K562 (cell line): ENCODE measurements around the gene SYNGR3. TPM values are rescaled to one million over a fixed set of nuclear protein-coding genes. Genes with fewer than 3 reads are reported as not detected.
A peak's percentile ranks its signal among the peaks of the same experiment; 100 is the strongest.

ENCODE experiments used
- ARID1B ChIP-seq: fragments of 450-650 bp; IDR thresholded peaks from 2 replicates; pipeline ENCODE4 v1.6.1; 2016; ENCODE audit warnings: antibody characterized with exemption, mild to moderate bottlenecking, inconsistent platforms
- ARNT ChIP-seq, 2 experiments: fragments of 450-650 bp; IDR thresholded peaks; 2 replicates each; pipeline ENCODE4 v1.6.1; 2016; ENCODE audit warnings: mild to moderate bottlenecking in 1 of 2
- E4F1 ChIP-seq: fragments of 250-450 bp; sonication (Bioruptor Pico); IDR thresholded peaks from 2 replicates; pipeline ENCODE4 v1.5.0; 2021; ENCODE audit warnings: mild to moderate bottlenecking, borderline replicate concordance
- ESRRA ChIP-seq: fragments of 450-650 bp; IDR thresholded peaks from 2 replicates; pipeline ENCODE4 v1.6.1; 2014; ENCODE audit warnings: low read depth, mild to moderate bottlenecking, moderate library complexity, borderline replicate concordance
- FOS ChIP-seq: IDR thresholded peaks from 3 replicates; pipeline ENCODE4 v1.6.1; 2011; ENCODE audit not compliant: insufficient read length; ENCODE audit errors: extremely low read depth
- GATA2 ChIP-seq: sonication (generic); formaldehyde crosslinking; IDR thresholded peaks from 2 replicates; pipeline ENCODE4 v1.4.0; 2020; ENCODE audit warnings: mild to moderate bottlenecking, missing genetic modification reagents
- GMEB1 ChIP-seq: fragments of 250-450 bp; sonication (Bioruptor Pico); IDR thresholded peaks from 2 replicates; pipeline ENCODE4 v1.4.0; 2020; ENCODE audit warnings: mild to moderate bottlenecking
- HCFC1 ChIP-seq: IDR thresholded peaks from 2 replicates; pipeline ENCODE4 v1.6.1; 2012; ENCODE audit warnings: low read depth, low read length, improper control_type of control experiment
- KLF6 ChIP-seq: fragments of 250-450 bp; sonication (Bioruptor Pico); IDR thresholded peaks from 2 replicates; pipeline ENCODE4 v1.4.0; 2020; ENCODE audit warnings: mild to moderate bottlenecking, moderate library complexity, borderline replicate concordance
- MED1 ChIP-seq: sonication (generic); formaldehyde crosslinking; IDR thresholded peaks from 2 replicates; pipeline ENCODE4 v1.8.1; 2023; ENCODE audit warnings: missing genetic modification reagents, borderline replicate concordance
- NCOA2 ChIP-seq, 2 experiments: fragments of 450-650 bp; IDR thresholded peaks; 2 replicates each; pipeline ENCODE4 v1.6.1; 2018; ENCODE audit warnings: mild to moderate bottlenecking in 2 of 2, moderate library complexity in 1 of 2; ENCODE audit not compliant: partially characterized antibody in 2 of 2
- RFX5 ChIP-seq: IDR thresholded peaks from 2 replicates; pipeline ENCODE4 v1.6.1; 2011; ENCODE audit warnings: low read depth, mild to moderate bottlenecking, improper control_type of control experiment, low read length
- RFX7 ChIP-seq: fragments of 250-450 bp; sonication (Bioruptor Pico); IDR thresholded peaks from 2 replicates; pipeline ENCODE4 v1.5.1; 2021; ENCODE audit warnings: mild to moderate bottlenecking
- SMARCE1 ChIP-seq: fragments of 450-650 bp; IDR thresholded peaks from 2 replicates; pipeline ENCODE4 v1.7.1; 2016; ENCODE audit warnings: mild to moderate bottlenecking
- TCF3 ChIP-seq: sonication (generic); formaldehyde crosslinking; IDR thresholded peaks from 2 replicates; pipeline ENCODE4 v1.4.0; 2020; ENCODE audit warnings: mild to moderate bottlenecking, missing genetic modification reagents
- polyA plus RNA-seq, 8 experiments: library from polyadenylated mRNA; depleted of rRNA in 4 of 8; stranded (reverse) in 5 of 8; unstranded in 3 of 8; fragments of >200 nt; fragmentation: Nextera tagmentation in 2 of 8; fragmentation: Illumina TruSeq in 1 of 8; extraction: Ambion mirVana in 2 of 8; extraction: Trizol in 1 of 8; gene quantifications; 2 replicates each; pipeline versions ENCODE4 v1.2.1 to v1.2.3, GENCODE V29; 2011 to 2014; ENCODE audit warnings: inconsistent platforms in 1 of 8, missing spikeins in 1 of 8
- total RNA-seq, 7 experiments: library from RNA; depleted of rRNA in 6 of 7; stranded (reverse); fragments of >200 nt in 6 of 7; fragmentation: Illumina TruSeq in 2 of 7; extraction: Trizol in 2 of 7; gene quantifications; 2 replicates each; pipeline versions ENCODE4 v1.2.1 to v1.2.3, GENCODE V29; 2011 to 2021; ENCODE audit warnings: low replicate concordance in 1 of 7
- TF ChIP-seq, protein P1 (sequence below), 2 experiments: fragments of 450-650 bp; IDR thresholded peaks; 2 replicates each; pipeline ENCODE4 v1.6.1; 2016; ENCODE audit warnings: mild to moderate bottlenecking in 2 of 2, borderline replicate concordance in 1 of 2, low read depth in 1 of 2, moderate library complexity in 1 of 2

Gene SYNGR3
- total and polyA plus RNA-seq, 9 of the 15 experiments (the other 6 are each of a cell fraction or from before 2014, with no cell fraction given) = 3.7 to 69.2 (median 36.3) TPM

GRCh38 chr16:1942047-1942809 lies 47.5 kb upstream of the SYNGR3 start (continued):
- no peak for TF ChIP-seq GMEB1 (CRISPR knock-in tag)
- no peak for TF ChIP-seq GATA2 (CRISPR knock-in tag)
- TF ChIP-seq MED1 (CRISPR knock-in tag) = no peak
- peak; percentile 44; the same call in 1 of the 2 replicates for TF ChIP-seq TCF3 (CRISPR knock-in tag)
- peak; percentile 68 for TF ChIP-seq ARID1B
- TF ChIP-seq NCOA2 (IDR thresholded peaks at IDR 0.05; ENCODE audit: partially characterized antibody in 2 of 2) = no peak
- TF ChIP-seq SMARCE1 = peak; percentile 80
- no peak for TF ChIP-seq E4F1 (CRISPR knock-in tag)
- no peak for TF ChIP-seq HCFC1
- TF ChIP-seq, protein P1, sequence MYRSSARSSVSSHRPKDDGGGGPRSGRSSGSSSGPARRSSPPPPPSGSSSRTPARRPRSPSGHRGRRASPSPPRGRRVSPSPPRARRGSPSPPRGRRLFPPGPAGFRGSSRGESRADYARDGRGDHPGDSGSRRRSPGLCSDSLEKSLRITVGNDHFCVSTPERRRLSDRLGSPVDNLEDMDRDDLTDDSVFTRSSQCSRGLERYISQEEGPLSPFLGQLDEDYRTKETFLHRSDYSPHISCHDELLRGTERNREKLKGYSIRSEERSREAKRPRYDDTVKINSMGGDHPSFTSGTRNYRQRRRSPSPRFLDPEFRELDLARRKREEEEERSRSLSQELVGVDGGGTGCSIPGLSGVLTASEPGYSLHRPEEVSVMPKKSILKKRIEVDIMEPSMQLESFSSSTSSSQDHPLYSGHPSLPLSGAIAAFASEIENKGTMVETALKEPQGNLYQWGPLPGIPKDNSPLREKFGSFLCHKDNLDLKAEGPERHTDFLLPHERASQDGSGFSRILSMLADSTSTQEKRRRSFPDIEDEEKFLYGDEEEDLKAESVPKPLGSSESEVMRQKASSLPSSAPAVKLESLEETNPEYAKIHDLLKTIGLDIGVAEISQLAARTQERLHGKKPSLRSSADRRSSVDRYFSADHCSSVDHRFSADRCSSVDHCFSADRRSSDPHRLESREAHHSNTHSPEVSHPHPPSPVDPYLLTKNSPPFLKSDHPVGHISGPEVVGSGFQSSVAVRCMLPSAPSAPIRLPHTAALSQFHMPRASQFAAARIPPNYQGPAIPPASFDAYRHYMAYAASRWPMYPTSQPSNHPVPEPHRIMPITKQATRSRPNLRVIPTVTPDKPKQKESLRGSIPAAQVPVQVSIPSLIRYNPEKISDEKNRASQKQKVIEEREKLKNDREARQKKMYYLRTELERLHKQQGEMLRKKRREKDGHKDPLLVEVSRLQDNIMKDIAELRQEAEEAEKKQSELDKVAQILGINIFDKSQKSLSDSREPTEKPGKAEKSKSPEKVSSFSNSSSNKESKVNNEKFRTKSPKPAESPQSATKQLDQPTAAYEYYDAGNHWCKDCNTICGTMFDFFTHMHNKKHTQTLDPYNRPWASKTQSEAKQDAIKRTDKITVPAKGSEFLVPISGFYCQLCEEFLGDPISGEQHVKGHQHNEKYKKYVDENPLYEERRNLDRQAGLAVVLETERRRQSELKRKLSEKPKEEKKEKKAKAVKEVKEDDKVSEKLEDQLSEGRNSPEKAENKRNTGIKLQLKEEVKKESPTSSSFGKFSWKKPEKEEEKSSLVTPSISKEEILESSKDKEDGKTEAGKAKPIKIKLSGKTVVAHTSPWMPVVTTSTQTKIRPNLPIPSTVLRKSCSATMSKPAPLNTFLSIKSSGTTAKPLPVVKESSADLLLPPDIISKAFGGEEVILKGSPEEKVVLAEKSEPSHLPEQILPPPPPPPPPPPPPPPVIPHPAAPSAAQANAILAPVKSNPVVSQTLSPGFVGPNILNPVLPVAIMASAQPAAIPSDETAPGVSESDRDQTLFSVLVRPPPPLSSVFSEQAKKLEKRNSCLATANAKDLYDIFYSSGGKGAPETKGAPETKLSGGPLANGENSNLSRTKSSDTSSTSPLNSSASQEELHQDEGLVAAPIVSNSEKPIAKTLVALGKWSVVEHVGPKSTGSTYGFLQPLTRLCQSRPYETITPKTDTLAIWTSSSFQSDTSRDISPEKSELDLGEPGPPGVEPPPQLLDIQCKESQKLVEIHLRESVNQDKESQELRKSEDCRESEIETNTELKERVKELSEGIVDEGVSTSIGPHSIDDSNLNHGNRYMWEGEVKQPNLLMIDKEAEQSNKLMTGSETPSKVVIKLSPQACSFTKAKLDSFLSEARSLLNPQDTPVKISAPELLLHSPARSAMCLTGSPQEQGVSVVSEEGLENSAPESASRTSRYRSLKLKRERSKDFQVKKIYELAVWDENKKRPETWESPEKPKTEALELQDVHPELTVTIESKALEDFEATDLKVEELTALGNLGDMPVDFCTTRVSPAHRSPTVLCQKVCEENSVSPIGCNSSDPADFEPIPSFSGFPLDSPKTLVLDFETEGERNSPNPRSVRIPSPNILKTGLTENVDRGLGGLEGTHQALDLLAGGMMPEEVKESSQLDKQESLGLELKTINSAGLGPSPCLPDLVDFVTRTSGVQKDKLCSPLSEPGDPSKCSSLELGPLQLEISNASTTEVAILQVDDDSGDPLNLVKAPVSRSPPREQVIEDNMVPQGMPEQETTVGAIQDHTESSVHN (IDR thresholded peaks at IDR 0.05; ENCODE audit: borderline replicate concordance in 1 of 2, low read depth in 1 of 2) = 0 out of 4 replicates have a peak, but pooled peaks of 1 of the 2 experiments have one; percentile 37
- TF ChIP-seq KLF6 (CRISPR knock-in tag) = no peak
- no peak for TF ChIP-seq ARNT (IDR thresholded peaks at IDR 0.05)
- no peak for TF ChIP-seq RFX7 (CRISPR knock-in tag)
- peak; percentile 11; the same call in 1 of the 2 replicates for TF ChIP-seq ESRRA
- TF ChIP-seq FOS = no peak
- no peak for TF ChIP-seq RFX5
